GM18873 (cell line): ENCODE results near the gene PDZK1IP1.

Experiments used
- ATAC-seq: cut with Tn5 transposase; IDR thresholded peaks from one replicate; pipeline ENCODE4 v1.9.1; 2021; ENCODE audit warnings: mild to moderate bottlenecking, moderate library complexity, moderate number of reproducible peaks; ENCODE audit not compliant: unreplicated experiment, low FRiP score

Gene PDZK1IP1

DNA sequence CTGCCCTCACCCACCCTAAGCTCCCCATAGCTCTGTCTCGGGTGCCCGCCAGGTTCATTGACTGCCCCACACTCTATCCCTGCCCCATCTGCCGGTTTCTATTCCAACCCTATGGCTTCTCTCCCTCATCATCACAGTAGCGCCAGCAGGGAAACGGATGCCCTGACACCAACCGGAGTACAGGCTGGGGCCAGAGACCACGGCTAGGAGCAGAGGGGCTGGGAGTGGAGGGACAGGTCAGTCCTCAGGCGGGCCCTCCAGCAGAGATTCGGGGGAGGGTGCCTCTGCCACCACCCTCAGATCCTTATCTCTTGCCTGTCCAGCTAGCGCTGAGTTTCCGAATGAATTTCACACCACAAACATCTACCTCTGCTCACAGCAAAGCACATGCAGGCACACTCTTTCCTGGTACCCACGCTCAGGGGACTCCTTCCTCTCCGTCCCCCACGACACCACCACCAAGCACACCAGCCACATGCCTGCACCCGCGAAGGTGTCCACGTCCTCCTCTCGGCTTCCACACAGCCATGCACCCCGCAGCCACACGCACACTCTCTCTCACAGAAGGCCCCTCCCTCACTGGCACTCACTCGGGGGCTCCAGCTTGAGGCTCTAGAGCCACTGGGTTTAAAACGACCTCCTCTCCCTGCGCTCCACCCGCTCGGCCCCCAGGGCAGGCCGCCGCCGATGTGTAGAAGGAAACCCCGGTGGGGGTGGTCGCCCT, 35.0 kb upstream of the PDZK1IP1 start:
- no peak for ATAC-seq

DNA sequence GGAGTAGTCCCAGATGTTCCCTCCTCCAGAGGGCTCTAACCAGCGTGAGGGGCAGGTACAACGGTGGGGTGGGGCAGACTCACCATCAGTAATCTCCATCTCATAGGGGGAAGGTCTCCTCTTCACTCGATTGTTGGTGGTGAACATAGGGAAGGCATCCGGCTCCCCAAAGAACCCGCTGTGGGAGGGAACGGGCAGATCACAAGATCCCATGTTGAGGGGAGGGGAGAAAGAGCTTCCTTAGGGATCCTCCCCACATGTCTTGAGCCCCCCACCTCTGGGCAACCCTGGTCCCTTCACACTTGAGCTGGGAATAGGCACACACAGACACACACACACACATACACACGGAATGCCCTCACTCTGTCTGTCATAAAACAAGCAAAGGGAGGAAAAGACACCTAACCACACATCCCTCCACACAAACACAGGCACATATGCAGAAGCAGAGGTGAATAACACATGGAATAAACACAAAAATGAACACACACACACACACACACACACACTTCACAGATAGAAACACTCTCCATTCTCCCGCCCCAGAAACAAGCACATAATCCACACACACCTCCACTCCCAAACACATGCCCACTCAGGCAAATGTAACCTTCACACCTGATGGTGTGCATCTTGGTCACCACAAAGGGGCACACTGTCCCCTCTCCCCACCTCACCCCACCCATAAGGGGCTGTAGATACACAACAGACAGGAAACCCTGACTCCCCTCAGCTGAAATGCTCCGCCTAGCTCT, 34.3 kb upstream of the PDZK1IP1 start:
- no peak for ATAC-seq

DNA sequence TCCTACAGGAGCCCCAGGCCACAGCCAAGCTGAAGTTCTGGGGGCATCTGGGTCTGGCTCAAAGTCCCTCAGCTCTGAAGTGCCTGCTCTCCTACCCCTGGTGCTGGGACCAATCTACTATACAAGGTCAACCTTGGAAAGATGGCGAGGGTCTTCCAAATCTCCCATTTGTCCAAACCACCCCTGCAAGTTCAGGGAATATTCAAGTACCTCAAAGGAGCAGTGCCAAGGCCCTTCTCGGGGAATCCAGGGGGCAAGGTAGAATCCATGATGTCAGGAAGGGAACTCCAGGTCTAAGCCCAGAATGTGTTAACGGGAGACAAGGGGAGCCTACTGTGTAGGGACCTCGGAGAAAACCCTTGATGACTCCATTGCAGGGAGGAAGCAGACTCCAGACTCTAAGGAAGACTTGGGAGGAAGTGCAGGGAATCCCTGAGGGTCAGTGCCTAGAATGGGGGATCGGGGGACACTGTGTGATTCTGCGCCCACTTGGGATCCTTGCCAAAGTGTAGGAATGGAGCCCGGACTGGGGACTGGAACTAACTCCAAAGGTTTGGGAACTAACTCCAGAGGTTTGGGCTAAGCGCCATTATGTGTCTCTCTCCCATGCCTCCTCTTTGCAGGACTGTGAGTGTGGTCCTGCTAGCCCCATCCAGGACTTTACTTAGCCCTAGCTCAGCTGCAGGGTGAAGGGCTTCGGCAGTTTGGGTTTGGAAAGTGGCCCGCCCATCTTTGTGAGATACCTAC, 33.5 kb upstream of the PDZK1IP1 start:
- ATAC-seq = no peak

DNA sequence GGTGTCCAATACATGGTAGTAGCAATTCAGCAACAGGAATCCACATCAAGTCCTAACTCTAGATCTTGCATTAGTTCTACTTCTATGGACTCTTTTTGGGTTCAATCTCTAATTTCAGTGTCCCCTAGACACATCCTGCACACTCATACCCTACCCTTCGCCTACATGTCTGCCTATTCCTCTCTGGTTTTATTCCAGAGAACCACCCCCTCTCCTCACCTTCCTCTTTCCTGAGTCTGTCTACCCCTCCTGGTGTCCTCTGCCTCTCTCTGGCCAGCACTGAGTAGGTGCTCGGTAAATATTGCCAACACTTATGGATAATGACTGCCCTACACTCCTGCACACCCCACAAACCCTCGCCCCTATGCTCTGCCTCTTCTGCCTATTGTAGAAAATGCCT, 32.6 kb upstream of the PDZK1IP1 start:
- no peak for ATAC-seq

DNA sequence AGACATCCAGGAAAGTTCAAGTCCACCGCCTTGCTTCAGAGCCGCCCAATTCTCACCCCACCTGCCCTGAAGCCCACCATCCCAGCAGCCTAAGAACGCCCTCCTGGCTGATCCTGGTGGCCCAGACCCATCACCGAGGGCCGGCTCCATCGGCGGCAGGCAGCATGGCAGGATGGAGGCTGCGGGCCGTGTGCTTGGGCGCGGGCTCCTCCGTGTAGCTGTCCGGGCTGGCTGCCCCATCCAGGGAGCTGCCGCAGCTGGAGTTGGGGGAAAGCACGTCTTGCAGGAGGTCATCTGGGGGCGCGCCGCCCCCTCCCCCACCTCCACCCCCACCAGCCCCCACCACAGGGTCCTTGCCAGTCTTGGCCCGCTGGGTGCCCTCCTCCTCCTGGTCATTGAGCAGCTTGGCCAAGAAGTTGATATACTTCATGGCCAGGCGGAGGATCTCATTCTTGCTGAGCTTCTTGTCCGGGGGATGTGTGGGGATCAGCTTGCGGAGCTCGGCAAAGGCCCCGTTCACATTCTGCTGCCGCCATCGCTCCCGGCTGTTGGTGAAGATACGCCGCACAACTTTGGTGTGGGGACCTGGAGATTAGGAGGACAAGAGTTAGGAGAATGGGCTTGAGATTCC, 29.9 kb upstream of the PDZK1IP1 start:
- no peak for ATAC-seq

DNA sequence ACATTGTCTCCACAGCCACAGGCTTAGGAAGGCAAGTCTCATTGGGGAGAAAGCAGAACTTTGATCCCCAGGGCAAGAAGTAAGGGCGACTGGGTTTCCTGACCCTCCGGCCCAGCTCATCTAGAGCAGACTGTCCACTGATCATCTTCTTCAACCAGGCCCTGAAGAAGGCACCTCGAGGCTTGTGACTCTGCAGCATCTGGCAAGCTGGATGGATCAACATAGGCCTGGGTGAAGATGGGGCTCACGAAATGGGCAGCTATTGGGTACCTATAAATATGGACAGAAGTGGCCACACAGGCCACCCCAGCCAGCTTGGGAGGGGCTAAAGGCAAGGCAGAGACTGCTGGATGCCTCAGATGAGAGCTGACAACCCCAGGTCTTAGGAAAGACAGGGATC, 29.2 kb upstream of the PDZK1IP1 start:
- ATAC-seq = no peak

DNA sequence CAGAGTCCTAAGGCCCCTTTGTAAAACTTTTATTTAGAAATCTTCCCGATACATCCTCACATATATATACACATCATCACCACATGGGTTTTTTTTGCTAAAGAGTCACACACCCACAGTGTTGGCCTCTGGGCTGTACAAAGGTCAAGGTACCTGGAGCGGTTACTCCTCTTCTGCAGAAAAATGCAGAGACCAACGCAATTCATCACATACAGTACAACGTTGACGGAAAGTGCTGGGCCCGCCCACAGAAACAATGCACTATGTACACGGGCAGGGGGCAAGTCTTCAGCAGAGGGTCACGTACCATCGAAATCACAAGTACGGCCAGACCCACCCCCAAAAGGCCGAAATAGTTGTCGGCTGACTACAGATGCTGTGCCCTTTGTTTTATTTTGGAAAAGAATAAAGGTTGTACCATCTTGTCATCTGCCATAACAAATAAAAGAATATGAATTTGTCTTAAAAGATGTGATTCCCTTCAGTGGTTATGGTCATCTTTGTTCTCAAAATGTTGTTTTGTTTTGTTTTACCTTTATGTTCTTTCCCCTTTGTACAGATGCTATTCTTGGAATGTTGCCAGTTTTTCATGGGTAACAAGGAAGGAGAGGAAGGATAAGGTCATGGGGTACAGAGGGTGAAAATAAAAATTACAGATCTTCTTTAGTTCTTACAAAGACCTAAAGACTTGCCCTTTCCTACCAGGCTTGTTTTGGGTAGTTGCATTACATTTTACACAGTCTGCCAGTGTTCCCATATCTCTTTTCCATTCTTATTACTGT, 26.6 kb upstream of the PDZK1IP1 start:
- no peak for ATAC-seq

DNA sequence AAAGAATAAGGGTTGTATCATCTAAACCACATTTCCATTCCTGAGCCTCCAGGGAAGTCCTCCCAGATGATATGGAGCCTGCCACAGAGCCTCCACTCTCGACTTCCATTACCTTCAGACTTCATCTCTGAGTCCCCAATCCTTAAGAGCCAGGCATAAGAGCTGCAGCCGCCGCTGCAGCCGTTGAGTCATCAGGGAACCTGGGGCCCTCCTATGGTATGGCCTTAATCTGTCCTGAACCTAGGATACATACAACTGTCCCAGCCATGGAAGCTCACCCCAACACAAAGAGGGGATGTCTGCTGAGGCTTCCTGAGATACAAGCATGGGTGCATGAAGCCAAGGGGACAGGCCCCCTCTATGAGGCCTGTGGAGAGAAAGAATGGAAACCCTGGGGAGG, 25.9 kb upstream of the PDZK1IP1 start:
- ATAC-seq = no peak

DNA sequence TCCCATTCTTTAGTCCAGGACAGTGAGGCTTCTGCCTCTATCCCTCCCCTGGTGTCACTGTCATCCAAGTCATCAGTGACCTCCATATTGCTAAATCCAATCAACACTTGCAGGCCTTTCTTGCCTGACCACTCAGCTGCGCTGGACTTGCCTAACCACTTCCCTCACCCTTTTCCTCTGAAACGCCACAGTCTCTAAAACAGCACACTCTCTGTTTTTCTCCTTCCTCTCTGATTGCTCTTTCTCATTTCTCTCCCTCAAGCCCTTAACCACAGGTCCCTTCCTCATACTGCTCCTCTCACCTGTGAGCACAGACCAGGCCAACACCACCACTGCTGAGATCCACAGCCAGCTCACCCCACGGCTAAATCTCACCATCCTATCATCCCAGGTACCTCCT, 24.7 kb upstream of the PDZK1IP1 start:
- no peak for ATAC-seq

DNA sequence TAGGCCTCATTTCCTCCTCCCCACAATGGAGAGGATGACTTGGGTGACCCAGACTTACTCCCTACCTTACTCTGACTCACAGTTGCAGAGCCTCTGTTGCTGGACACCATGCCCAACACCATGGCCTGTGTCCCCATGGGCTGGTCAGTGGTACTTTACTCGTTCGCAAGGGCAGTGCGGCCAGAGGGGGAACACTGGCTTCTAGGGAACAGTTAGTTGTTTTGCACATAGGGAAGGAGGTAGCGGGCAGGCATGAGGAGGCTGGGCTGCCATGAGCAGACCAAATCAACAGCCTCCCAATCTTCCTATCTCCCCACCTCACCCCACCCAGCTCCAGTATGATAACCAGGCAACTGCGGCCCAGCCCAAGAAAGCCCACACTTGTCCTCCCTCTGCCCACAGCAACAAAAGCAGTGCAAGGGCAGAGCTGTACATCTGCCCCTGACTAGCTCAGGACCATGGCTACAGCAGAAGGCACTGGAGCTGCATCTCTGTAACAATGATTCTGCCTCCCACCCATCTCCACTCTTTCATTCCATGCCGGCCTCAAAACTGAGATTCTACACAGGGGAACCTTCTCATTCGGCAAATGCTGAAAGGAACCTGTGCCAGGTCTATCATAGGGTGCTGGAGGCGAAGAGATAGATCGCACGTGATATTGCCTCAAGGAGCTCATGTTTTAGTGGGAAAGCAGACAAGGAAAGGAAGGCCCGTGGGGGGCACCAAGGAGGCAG, 23.6 kb upstream of the PDZK1IP1 start:
- ATAC-seq = no peak

DNA sequence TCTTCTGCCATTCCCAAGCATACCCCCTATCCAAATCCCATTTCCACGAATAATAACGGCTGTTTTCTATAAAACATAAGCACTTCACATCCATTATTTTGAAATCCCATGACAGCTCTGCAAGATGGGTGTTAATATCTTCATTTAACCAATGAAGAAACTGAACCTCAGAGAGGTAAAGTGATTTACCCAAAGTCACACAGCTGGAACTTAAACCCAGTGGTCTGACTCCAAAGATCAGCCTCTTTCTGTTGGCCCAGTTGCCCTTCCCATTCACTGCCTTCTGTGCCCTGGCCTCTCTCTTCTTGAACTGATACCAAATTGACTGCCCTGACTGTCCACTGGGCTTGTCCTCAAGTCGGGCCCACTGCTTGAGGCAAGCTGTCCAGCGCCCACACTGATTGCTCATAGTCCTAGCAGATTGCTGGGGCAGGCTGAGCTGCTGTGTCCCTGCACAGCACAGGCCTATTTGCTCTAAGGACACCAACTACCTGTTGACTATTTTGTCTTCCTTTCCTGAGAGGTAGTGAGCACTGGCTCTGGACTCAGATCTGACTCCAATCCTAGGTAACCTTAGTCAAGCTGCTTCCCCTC, 22.9 kb upstream of the PDZK1IP1 start:
- no peak for ATAC-seq

DNA sequence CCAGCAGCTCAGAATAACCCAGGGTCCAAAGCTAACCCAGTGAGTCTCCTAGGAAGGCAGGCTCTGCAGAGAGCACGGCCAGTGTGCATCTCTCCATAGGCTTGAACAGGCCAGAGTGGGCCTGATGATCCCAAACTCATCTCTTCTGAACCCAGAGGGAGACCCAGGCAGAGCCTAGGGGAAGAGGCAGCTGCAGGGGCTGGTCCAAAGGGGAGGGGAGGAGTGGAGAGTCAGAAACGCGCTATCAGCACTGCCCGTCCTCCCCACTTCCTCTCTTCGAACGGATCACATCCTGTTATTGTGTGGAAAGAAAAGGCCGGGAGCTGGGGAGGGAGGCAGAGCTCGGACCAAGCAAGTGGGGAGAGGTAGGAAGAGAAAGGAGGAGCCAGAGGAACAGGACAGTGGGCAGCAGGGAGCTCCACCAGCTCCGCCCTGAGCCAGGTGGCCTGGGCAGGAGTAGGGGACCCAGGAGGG, 22.0 kb upstream of the PDZK1IP1 start:
- no peak for ATAC-seq

DNA sequence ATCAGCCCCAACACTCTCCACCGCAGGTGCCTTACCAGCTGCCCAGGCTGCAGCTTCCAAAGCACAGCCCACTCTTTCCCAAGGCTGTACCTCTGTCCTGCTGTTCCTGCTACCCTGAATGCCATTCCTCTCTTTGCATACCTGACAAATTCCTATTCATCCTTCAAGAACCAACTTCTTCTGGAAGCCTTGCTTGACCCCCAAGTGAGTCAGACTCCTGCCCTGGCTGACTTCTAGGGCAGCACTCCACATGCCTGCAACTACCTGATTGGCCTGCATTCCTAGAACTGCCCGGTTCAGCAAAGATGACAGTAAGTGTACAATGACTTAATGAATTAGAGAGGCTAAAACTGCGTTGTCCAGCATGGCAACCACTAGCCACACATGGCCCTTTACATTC, 20.8 kb upstream of the PDZK1IP1 start:
- ATAC-seq = no peak

DNA sequence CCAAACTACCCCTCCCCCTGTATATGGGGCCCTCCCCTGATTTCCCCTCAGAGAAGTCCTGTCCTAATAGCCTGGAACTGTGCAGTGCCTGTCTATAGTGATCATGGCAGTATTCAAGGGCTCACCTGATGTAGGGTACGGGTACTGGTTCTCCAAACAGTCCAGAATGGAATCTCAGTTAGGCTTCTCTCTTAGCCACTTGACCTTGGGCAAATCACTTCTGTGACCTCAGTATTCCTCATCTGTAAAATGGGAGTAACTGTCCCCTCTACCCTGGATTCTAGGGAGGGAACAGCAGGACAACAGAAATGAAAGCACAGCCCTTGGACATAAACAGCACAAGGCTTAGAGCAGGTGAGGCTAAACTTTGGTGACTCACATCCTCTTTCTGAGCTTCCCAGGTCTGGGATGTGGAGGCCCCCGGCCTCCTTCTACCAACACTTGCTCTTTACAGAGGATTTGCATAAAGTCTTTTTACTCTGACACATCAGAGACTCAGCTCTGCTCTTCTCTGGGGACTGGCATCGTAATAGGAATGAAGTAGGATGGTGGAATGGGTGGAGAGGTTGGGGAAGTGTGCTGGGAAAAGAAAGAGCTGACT, 20.0 kb upstream of the PDZK1IP1 start:
- no peak for ATAC-seq

DNA sequence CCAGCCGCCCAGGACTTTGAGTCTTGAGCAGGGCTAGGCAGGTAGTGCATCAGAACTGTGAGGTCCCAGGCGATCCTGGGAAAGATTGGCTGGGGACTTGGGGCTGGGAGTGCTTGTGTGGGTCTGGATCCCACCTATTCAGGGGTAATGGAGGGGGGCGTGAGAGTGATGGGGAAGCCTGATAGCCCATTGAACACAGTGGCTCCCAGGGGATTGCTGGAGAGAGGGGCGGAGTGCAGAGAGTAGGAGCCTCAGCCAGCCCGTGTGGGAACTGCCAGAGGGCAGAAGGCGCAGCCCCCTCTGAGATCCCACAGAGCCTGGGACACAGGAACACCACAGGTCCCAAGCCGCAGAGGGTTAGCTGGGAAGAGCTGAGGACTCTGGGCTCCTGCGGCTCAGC, 19.3 kb upstream of the PDZK1IP1 start:
- no peak for ATAC-seq

DNA sequence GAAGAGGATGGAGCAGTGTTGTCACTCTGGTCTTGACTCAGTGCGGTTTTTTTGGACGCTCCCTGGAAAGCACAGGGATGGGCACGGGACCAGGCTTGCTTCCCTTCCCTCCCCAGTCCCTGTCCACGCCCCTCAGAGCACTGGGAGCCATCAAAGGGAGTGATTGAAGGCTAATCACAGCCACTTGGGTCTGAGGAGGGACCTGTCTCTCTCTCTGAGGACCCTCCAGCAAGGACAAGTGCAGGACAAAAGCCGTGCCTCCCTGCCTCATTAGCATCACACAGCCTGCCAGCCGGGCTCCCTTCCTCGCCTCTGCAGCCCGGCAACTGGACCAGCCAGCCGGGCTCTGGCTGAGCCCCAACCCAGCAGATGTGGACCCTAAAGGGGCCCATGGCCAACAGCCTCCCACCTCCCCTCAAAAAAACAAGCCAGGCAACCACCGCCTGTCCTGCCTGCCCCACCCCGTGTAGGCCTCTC, 18.6 kb upstream of the PDZK1IP1 start:
- no peak for ATAC-seq

DNA sequence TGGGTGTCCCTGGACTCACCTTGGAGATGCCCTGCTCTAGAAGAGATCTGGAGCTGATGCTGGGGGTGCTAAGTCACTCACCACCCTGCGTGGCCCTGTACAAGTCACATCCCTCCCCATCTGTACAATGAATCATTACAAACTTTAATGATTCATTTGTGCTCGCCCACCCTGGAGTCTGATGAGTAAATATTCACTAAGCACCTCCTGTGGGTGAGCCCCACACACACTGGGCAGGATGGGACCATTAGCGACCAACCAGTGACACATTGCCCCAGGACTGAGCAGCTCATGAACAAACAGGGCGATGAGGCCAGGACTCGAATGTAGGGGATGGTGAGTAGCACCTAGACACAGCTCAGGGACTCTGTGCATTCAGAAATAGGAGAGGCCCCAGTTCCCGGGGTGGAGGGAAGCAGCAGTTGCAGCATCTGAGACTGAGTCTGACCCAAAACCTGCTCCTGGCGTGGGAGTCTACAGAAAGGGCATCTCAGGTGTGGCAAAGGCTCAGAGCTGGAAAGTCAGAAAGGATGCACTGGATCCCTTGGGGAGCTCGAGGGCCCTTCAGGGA, 18.1 kb upstream of the PDZK1IP1 start:
- ATAC-seq = no peak

DNA sequence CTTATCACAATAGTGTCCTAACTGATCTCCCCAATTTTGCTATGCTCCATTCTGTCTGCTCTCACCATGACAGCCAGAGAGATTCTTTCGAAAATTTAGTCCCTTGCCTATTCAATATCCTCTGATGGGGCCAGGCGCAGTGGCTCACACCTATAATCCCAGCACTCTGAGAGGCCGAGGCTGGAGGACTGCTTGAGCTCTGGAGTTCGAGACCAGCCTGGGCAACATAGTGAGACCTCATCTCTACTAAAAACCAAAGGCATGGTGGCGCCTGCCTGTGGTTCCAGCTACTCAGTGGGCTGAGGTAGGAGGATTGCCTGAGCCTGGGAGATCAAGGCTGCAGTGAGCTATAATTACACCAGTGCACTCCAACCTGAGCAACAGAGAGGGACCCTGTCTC, 16.1 kb upstream of the PDZK1IP1 start:
- ATAC-seq = no peak
